Mucosa of gallbladder (tissue), 1 donor: ENCODE measurements around the gene KRTAP5-3. TPM values are rescaled to one million over a fixed set of nuclear protein-coding genes. Genes with fewer than 3 reads are reported as not detected.
"Not testable (repeated sequence)": the region's sequence is repeated elsewhere in the genome, so short reads cannot be mapped to it uniquely, and the experiment has no call there.

Experiments used
- DNase-seq: peaks from one replicate; pipeline ENCODE4 v3.0.0-alpha.2; 2020; ENCODE audit warnings: low spot score
- total RNA-seq: library from RNA; stranded (reverse); gene quantifications from one replicate; pipeline ENCODE4 v1.2.1, GENCODE V29; 2021
- donor health status: DM: no; HTN: no; CAD: no.

KRTAP5-3 gene, protein sequence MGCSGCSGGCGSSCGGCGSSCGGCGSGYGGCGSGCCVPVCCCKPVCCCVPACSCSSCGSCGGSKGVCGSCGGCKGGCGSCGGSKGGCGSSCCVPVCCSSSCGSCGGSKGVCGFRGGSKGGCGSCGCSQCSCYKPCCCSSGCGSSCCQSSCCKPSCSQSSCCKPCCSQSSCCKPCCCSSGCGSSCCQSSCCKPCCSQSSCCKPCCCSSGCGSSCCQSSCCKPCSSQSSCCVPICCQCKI
- not detected for total RNA-seq

DNA sequence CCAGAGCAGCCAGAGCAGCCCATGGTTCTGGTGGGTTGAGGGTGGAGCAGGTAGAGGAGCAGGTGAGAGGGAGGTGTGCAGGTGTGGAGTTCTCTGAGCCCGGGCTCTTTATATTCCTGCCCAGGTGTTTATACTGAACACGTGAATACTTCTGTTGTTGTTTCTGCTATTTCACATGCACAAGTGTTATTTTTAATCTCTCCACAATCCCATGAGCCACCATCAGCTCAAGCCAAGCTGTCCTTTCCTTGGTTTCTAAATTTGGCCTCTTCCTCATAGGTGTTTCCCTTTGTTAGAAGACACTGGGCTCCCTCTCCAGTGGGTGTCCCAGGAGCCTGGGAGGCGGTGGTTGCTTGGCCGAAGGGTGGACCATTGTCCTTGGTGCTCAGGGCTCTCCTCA, at the start of gene KRTAP5-3:
KRTAP5-3 (minus strand) TSS at position 101 of the 400 bp plus-strand sequence; CDS start at position 23, 78 bp downstream.
- DNase-seq, result no peak

DNA sequence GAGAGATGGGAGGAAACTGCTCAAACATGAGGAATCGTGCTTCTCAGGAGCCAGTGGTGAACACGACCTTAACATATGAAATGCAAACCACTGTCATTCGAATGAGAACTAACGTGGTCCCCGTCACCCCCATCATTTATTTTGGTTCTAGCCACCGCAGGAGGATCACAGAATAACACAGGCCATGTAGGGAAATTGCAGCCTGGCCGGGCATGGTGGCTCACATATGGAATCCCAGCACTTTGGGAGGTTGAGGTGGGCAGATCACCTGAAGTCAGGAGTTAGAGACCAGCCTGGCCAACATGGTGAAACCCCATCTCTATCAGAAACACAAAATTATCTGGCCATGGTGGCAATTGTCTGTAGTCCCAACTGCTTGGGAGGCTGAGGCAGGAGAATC, 48.4 kb upstream of the KRTAP5-3 start:
- no peak for DNase-seq

DNA sequence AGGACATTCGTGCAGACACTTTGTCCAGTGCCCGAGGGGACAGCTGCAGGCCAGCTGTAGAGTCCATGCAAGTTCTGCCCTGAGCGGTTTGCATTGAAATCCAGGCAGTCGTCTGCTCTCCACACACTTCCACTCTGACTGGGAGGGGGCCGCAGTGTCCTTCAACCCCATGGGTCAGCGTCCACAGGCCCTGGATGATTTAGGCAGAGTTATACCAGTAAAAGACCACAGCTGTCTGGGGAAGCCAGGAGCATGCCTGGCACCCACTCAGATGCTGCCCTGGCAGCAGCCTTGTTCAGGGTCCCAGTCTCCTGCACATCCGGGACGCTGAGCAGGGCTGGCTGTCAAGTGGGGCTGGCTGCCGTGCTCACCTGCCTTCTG, 47.8 kb upstream of the KRTAP5-3 start:
- DNase-seq, result no peak

DNA sequence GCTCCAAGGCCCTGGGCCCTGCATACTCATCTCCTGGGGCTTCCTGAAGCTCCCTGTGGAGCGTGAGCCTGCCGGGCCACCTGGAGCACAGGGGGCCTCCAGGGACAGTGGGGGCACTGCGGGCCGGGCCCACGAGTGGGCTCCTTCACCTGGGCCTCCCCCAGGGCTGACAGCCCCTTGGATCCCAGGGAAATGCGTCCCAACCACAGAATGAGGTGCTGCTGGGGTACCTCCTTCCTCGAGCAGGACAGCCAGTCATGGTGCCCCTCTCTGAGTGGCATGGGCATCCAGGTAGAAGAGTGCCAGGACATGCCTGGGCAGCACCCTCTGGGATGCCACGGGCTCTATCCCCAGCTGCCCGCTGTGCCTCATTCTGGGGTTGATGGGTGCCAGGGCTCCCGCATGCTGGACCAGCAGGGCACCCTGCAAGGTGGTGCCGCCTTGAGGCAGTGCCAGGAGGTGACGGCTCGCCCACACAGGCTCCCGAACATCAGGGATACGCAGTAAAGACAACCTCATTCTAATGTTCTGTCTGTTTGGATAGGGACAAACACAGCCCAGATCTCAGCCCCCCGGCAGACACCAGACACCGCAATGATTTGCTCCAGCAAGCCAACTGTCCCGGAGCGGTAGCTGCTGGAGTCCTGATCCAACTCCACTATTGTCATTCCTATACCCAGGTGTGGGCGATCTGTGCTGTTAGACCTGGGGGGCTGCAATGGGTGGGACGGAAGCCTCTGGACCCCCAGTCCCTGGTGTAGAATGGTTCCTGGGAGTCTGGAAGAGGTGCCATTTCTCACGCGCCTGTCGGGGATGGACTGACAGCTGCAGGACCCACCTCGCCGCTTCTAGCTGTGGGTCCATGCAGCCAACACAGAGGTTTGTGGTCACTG, 47.2 kb upstream of the KRTAP5-3 start:
- DNase-seq, result no peak

DNA sequence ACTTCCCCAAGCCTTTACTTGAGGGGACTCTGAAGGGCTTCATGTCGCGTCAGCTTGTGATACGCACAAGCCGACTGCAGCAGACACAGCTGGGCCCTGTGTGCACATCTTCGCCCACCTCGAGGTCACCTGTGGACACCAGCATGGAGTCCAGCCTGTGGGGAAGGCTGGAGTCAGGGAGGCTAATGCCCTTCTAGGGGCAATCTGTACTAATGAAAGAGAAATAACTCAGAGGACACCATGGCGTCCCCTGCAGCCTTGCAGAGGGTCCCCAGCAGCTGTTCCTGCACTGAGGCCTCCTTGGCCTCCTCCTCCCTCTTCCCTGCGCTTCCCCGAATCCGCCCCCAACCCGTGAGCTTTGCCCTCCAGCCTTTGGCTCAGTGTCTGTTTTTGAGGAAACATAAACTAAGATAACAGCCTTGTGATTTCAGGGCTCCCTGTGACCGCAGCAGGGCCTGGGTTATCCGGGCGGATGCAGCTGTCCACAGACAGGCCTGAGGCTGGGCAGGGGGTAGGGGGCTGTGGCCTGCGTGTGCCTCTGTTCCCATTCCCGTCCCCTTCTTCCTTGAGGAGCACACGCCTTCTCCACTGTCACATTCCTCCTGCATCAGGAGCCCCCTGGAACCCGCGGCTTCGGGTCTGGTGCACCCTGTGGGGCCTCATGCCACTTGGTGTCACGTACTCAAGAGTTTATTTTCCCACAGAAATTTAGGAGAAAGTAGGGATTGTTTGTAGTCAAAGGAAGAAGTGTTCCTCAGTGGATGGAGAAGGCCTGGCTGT, 46.3 kb upstream of the KRTAP5-3 start:
- DNase-seq, result no peak

DNA sequence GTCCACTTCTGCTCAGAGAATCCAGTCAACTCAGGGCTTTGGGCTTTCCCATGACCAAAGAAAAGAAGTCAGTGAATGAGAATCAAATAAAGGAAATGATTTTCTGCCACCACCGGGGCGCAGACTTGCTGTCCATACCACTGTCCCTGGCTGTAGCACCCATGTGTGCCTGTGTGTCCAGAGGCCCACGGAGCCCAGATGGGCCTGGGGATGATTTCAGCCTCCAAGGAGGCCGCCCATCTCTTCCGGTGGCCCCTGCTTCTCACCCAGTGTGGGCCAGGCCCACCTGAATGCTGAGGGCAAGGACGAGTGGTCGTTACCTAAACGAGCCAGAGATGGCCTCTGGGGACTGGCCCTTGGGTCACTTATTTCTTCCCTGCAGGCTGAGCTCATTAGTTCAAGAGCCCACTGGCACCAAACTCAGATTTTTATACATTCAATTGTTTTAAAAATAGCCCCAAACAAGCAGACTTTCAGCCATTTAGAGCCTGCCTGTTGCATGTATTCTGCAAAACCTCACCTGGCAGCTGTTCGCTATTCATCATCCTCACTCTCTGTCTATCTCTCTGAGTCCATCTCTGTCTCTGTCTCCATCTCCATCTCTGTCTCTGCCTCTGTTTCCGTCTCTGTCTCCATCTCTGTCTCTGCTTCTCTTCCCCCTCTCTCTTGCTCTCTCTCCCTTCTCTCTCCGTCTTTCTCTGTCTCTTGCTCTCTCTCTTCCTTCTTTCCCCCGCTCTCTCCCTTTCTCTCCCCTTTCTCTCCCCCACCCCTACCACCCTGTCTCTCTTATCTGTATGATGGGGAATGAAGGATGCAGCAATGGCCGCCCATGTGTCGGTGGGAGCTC, 45.5 kb upstream of the KRTAP5-3 start:
- DNase-seq, result no peak

DNA sequence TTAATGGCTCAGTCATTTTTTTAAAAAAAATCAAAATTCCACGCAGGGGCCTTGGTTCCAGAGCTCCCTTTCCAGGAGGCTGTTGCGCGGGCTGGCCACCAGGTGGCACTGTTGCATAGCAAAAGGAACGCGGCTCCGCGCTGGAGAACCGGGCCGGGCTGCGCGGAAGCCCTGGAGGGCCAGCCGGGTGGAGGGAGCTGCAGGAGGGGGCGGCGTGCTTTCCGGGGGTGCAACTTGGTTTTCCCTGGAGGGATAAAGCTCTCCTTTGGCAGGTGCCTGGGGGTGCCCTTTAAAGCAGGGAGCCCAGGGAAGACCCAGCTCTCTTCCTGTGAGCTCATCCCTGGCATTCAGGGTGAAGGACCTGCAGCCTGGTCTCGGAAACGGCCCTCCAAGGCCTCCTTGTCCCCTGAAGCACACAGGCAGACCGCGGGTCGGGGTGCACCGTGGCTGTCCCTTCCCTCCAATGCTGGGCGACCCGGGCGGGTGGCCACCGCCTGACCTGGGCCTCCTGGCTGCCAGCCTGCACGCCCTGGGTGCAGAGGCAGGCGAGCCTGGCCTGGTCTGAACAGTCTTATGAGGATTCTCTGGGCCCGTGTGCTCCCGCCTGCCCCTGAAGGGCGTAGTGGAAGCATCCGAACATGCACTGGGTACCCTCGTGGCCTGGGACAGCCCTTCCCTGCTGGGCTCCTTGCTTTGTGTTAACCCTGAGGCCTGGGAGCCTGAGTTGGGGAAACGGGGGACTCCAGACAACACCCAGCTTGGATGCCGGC, 44.7 kb upstream of the KRTAP5-3 start:
- DNase-seq, result peak; percentile 71

DNA sequence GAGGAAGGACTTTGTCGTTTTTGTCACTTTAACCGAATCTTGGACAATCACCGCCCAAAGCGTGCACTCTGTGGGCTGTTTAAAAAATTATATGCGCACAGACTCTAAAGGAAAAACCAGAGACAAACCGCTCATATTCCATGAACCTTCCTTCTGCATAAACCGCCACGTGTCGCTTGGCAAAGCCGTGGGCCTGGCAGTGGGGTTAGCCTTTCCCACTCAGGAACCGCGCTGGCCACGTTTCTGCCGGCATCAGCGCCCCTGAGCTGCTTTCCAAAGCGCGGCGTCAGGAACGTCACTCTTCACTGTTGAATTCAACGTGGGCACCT, 44.1 kb upstream of the KRTAP5-3 start:
- no peak for DNase-seq

DNA sequence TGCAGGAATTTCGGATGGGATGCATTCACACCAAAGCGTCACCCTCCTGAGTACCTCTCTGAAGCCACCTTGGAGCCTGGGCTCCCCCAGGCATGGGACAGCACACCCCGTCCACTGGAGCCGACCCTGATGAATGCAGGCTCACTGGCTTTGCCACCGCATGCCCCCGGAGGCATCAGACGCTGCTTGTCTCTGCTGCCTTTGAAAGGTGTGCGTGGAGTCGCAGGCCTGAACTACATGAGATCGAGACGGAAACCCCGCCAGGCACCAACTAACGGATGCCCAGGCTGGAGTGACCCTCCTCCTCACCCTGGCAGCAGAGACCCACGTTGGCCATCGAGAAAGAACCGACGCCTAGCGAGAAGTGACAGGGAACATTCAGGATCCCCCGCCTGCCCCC, 43.8 kb upstream of the KRTAP5-3 start:
- DNase-seq, result no peak

DNA sequence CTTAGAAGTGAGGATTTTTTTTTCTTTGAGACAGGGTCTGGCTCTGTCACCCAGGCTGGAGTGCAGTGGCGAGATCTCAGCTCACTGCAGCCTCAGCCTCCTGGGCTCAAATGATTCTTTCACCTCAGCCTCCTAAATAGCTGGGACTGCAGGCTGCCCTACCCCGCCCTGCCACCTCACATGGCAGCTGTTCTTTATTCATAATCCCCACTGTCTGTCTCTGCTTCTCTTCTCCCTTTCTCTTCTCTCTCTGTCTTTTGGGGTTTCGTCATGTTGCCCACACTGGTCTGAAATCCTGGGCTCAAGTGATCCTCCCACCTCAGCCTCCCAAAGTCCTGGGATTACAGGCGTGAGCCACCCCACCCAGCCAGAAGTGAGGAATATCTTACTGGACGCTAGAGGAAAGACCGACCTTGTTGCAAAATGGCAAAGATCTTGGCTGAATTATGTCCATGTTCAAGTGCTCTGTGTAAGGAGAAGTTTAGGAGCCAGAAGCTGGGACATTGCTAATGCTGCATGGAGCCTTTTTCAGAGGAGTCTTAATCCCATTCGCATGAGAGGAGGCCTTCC, 43.2 kb upstream of the KRTAP5-3 start:
- no peak for DNase-seq

DNA sequence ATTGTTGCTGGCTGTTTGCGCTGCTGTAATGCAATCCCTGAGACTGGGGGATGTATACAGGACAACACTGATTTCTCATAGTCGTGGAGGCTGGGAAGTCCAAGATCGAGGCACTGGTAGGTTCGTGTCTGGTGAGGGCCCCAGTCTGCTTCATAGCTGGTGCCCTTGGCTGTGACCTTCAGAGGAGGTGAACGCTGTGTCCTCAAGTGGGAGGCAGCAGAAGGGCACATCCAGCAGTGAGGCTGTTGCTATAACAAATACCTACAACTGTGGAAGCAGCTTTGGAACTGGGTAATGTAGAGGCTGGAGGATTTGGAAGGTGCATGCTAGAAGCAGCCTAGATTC, 42.6 kb upstream of the KRTAP5-3 start:
- DNase-seq, result no peak

DNA sequence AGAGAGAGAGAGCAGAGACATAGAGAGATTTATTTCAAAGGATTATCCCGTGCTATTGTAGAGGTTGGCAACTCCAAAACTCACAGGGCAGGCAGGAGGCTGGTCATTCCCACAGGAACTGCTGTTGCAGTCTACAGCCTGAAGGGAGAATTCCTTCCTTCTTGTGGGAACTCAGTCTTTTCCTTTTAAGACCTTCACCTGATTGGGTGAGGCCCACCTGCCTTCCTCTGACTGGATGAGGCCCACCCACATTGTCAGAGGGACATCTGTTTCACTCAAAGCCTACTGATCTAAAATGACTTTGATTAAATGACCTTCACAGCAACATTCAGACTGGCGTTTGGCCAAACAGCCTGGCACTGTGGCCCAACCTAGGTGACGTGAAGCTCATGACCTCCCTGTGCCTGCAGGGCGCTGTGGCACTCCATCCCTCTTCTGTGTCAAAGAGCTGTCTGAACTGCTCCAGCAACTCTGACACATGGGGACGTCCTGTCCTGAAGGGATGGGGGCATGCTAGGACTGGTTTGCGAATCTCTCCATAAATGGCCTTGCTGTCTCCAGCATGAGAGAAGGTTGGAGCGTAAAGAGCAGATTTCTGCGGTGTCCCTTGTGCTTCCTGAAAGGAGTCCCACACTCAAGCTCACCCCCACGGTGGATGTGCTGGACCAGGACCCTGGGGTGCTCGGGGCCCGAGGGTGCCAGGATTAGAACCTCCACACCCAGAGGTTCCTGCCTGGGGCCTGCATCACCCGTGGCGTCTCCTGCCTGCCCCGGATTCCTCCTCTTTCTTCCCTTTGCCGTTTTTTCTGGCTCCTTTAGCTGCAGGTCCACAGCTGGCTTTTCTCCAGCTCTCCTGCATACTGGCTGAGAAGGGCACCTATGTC, 42.0 kb upstream of the KRTAP5-3 start:
- no peak for DNase-seq

DNA sequence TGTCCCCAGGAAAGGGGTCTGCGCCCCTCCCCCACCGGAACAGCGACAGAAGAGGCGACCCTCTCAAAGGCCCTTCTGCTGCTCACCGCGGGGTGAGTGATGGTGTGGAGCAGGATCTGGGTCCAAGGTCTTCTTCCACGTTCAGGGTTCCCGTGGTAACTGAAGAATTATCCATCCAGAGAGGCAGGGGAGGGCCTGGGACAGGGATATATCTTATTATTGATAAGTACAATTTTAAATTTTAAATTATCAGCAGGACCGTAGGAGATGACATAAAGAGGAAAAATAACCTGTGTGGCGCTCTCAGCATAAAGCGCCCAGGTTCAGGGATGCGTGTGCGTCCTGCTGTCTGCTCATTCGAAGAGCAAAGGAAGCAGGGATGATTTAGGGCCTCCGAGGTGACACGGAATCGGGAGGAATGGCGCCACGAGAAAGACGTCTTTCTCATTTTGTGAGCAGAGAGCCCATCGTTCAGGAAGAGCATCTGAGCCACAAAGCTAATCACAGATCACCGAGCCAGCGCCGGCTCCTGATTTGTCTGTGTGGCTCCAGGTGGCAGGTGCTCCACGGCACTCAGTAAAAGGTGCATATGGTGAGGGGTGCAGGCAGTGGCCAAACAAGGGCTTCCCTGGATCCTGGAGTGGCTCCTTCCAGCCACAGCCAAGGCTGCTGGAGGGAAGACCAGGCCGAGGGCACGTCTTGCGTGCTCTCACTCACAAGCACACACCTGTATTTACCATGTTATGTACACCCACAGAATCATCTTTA, 40.6 kb upstream of the KRTAP5-3 start:
- DNase-seq, result no peak

DNA sequence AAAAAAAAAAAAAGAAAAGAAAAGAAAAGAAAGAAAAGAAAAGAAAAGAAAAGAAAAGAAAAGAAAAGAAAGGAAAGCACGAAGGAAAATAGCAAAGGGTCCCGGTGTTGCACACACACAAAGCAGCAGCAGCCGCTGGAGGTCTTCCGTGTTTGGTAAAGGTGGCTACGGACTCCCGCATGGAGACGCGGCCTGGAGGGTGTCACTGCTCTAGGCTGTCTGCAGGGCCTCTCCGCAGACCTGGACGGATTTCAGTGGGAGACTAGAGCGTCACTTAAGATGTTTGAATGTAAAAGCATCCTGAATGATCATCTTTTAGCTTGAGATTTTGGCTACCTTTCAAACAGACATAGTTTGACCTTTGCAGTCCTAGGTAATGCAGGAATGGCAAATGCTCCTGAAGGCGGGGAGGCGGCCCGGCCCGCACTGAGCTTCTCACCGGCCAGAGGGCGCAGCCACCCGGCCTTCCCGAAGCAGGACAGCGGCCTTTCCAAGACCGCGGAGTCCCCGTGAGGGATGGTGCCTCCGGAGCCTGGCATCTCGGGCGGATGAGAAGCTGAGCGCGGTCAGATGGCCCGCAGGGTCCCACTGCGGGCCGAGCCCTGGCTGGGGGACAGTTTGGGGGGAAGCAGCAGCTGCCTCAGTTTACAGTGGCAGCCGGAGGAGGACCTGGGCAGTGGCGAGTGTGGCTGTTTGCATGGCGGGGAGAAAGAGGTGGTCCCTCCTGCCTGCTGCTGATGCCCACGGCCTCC, 39.8 kb upstream of the KRTAP5-3 start:
- no peak for DNase-seq

DNA sequence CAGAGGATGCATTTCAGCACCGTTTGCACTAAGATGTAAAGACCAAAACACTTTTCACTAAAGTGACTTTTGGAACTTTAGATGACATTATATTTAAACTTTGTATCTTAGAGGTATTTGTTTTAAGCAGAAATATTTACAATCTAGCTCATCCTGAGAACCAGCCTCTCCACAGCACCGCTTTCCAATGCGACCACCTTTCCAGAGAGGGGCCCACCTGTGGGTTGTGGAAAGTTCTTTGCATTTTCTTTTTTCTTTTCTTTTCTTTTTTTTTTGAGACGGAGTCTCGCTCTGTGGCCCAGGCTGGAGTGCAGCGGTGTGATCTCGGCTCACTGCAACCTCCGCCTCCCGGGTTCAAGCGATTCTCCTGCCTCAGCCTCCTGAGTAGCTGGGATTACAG, 38.3 kb upstream of the KRTAP5-3 start:
- DNase-seq, result not testable (repeated sequence)

DNA sequence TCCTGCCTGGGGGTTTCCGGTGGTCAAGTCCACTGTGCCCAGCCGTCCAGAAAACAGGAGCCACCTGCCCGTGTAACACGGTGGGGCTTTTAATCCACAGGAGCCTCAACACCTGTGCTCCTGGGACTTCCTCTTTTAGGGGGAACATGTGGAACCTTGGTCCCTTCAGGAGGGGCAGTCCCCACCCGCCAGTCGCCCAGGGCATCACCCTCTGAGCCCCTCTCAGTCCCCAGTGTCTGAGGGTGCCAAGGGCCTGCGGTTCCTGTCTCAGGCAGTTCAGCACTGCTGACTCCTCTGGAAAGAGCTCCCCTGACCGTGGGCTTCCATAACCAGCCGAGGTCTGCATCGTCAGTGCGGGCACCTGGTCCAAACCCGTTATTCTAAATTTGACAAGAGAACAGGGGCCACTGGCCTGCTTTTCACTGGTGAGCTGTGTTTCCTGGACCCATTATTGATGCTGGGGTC, 37.1 kb upstream of the KRTAP5-3 start:
- DNase-seq, result no peak

DNA sequence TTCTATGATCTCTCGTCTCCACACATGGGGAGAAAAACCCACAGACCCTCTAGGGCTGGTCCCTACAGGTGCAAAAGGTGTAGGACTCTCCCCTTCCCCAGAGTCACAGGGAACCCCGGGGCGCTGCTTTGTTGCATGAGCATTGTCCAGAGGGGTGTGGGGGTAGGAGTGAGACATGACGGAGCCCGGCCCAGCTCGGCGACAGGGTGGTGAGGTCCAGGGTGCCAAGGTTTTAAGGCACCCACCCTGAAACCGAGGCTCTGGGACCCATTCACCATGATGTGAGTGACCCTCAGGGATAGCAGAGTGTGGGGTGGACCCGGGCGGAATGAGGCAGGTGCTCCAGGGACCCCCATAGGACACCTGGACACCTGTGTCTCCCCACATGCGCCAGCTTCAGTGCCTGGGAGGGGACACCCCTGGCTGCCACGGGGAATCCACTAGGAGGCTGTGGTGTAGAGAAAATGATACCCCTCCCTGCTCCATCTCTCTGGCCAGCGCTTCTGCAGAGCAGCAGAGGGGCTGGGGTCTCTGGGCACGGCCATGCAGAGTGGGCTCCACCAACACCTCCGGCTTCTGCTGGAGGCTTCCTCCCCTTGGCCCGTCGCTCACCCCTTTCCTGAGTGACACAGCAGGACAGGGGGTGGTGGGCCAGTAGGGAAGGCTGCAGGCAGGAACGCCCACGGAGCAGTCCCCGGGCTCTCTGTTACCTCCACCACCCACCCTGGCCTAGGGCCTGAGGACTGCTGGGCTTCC, 36.5 kb upstream of the KRTAP5-3 start:
- no peak for DNase-seq
